Neural progenitor cell (in vitro differentiated cells): Measurements from ENCODE around the gene MPZL1. TPM values are rescaled to one million over a fixed set of nuclear protein-coding genes. Genes with fewer than 3 reads are reported as not detected.

Source experiments
- DNase-seq: peaks from one replicate; pipeline ENCODE4 v3.0.0-alpha.2; 2016; ENCODE audit warnings: low spot score
- H2AFZ ChIP-seq: fragments of 200-600 bp; sonication (generic); replicated peaks from 2 replicates; pipeline ENCODE4 v1.6.1; 2016; ENCODE audit warnings: antibody characterized with exemption
- H3F3A ChIP-seq: fragments of 200-600 bp; sonication (generic); 2 replicates; pipeline ENCODE4 v1.6.1; 2016; ENCODE audit warnings: antibody characterized with exemption, low read depth
- H3K27ac ChIP-seq: fragments of 200-600 bp; sonication (generic); 2 replicates; pipeline ENCODE4 v1.5.1; 2016; ENCODE audit warnings: mild to moderate bottlenecking
- H3K27me3 ChIP-seq: fragments of 200-600 bp; sonication (generic); 2 replicates; pipeline ENCODE4 v1.6.1; 2016; ENCODE audit warnings: mild to moderate bottlenecking, moderate library complexity
- H3K36me3 ChIP-seq: fragments of 200-600 bp; sonication (generic); 2 replicates; pipeline ENCODE4 v1.5.1; 2016
- H3K4me1 ChIP-seq: fragments of 200-600 bp; sonication (generic); 2 replicates; pipeline ENCODE4 v1.6.1; 2016; ENCODE audit warnings: mixed run types
- H3K4me2 ChIP-seq: fragments of 200-600 bp; sonication (generic); 2 replicates; pipeline ENCODE4 v1.6.1; 2016
- H3K4me3 ChIP-seq: fragments of 200-600 bp; sonication (generic); 2 replicates; pipeline ENCODE4 v1.5.1; 2016
- H3K79me2 ChIP-seq: fragments of 200-600 bp; sonication (generic); 2 replicates; pipeline ENCODE4 v1.6.1; 2016; ENCODE audit warnings: low read depth
- H3K9ac ChIP-seq: fragments of 200-600 bp; sonication (generic); 2 replicates; pipeline ENCODE4 v1.6.1; 2016
- H3K9me3 ChIP-seq: fragments of 200-600 bp; sonication (generic); 2 replicates; pipeline ENCODE4 v1.5.1; 2016; ENCODE audit warnings: low read depth
- H4K20me1 ChIP-seq: fragments of 200-600 bp; sonication (generic); 2 replicates; pipeline ENCODE4 v1.6.1; 2016; ENCODE audit warnings: low read depth
- H3K27ac Mint-ChIP-seq: 3 replicates; pipeline ENCODE4 v1.8.0; 2021; ENCODE audit warnings: mixed read lengths
- H3K27me3 Mint-ChIP-seq: 2 replicates; pipeline ENCODE4 v1.8.0; 2022; ENCODE audit warnings: low read depth, mild to moderate bottlenecking, inconsistent platforms, moderate library complexity, mixed read lengths; ENCODE audit not compliant: insufficient read depth
- H3K36me3 Mint-ChIP-seq: 3 replicates; pipeline ENCODE4 v1.8.0; 2021; ENCODE audit warnings: mixed read lengths
- H3K4me1 Mint-ChIP-seq: 3 replicates; pipeline ENCODE4 v1.8.0; 2021; ENCODE audit warnings: mixed read lengths
- H3K4me3 Mint-ChIP-seq: 3 replicates; pipeline ENCODE4 v1.8.0; 2021; ENCODE audit warnings: mild to moderate bottlenecking, moderate library complexity, mixed read lengths
- H3K9me3 Mint-ChIP-seq: 3 replicates; pipeline ENCODE4 v1.8.0; 2020; ENCODE audit warnings: mixed read lengths
- CTCF ChIP-seq: fragments of 200-600 bp; sonication (generic); IDR thresholded peaks from 2 replicates; pipeline ENCODE4 v1.5.1; 2017; ENCODE audit warnings: antibody characterized with exemption, mild to moderate bottlenecking
- EZH2 ChIP-seq: fragments of 200-600 bp; sonication (generic); IDR thresholded peaks from 2 replicates; pipeline ENCODE4 v1.6.1; 2017; ENCODE audit warnings: antibody characterized with exemption, mild to moderate bottlenecking, moderate library complexity
- EZH2phosphoT487 ChIP-seq: fragments of 200-600 bp; sonication (generic); IDR thresholded peaks from 2 replicates; pipeline ENCODE4 v1.6.1; 2017; ENCODE audit warnings: antibody characterized with exemption
- total RNA-seq: library from RNA; depleted of rRNA; stranded (reverse); fragments of >200 nt; gene quantifications from 2 replicates; pipeline ENCODE4 v1.2.3, GENCODE V29; 2015; ENCODE audit warnings: low replicate concordance

MPZL1 gene
- total RNA-seq, 1 donor from 2014 or later, result 125 TPM

- Histone ChIP-seq H3K4me1 (peaks cover 23% of the 10 kb centered on the region), H3K9me3 (no peaks in the 10 kb centered on the region), H3K79me2 (peaks cover 73% of the 10 kb centered on the region), H3K9ac (no peak overlapping the region), H4K20me1 (peaks cover 78% of the 10 kb centered on the region), H3K27ac (no peak overlapping the region), H3K4me3 (no peak overlapping the region), H3F3A (no peaks in the 10 kb centered on the region), H3K4me2 (no peak overlapping the region), H2AFZ (no peak overlapping the region), H3K27me3 (no peaks in the 10 kb centered on the region), H3K36me3 (no peaks in the 10 kb centered on the region)
- Mint-ChIP-seq H3K27ac (no peak overlapping the region), H3K9me3 (no peaks in the 10 kb centered on the region), H3K27me3 (no peaks in the 10 kb centered on the region), H3K36me3 (peaks cover 19% of the 10 kb centered on the region), H3K4me3 (no peak overlapping the region), H3K4me1 (peaks cover 21% of the 10 kb centered on the region)
- TF ChIP-seq EZH2phosphoT487 (no peak), EZH2 (no peak), CTCF (no peak)
- DNase-seq, result no peak
Observed at GRCh38 chr1:167762061-167762746, 40.4 kb downstream of the MPZL1 start.

GRCh38 chr1:167763525-167764220 is 41.9 kb downstream of the MPZL1 start:
- no peaks in the 10 kb centered on the region for H3F3A ChIP-seq
- no peaks in the 10 kb centered on the region for H3K36me3 ChIP-seq
- TF ChIP-seq EZH2phosphoT487 (no peak), CTCF (no peak), EZH2 (no peak)
- no peak overlapping the region for H2AFZ ChIP-seq
- no peak overlapping the region for H3K27ac Mint-ChIP-seq
- H3K4me1 ChIP-seq, result peaks cover 23% of the 10 kb centered on the region
- peaks cover 58% of the 10 kb centered on the region for H3K79me2 ChIP-seq
- no peak overlapping the region for H3K27ac ChIP-seq
- H3K9me3 ChIP-seq, result no peaks in the 10 kb centered on the region
- H3K9me3 Mint-ChIP-seq, result no peaks in the 10 kb centered on the region
- H3K4me3 ChIP-seq, result no peak overlapping the region
- H3K4me2 ChIP-seq, result no peak overlapping the region
- peaks cover 80% of the 10 kb centered on the region for H4K20me1 ChIP-seq
- peaks cover 30% of the 10 kb centered on the region for H3K36me3 Mint-ChIP-seq
- no peaks in the 10 kb centered on the region for H3K27me3 Mint-ChIP-seq
- DNase-seq, result no peak
- no peaks in the 10 kb centered on the region for H3K27me3 ChIP-seq
- no peak overlapping the region for H3K9ac ChIP-seq
- no peak overlapping the region for H3K4me3 Mint-ChIP-seq
- peaks cover 21% of the 10 kb centered on the region for H3K4me1 Mint-ChIP-seq

- Mint-ChIP-seq H3K4me1 (peaks cover 20% of the 10 kb centered on the region), H3K27me3 (no peaks in the 10 kb centered on the region), H3K27ac (no peak overlapping the region), H3K36me3 (peaks cover 36% of the 10 kb centered on the region), H3K4me3 (no peak overlapping the region), H3K9me3 (no peaks in the 10 kb centered on the region)
- TF ChIP-seq EZH2 (no peak), CTCF (no peak), EZH2phosphoT487 (no peak)
- Histone ChIP-seq H3K36me3 (no peaks in the 10 kb centered on the region), H3K9ac (no peak overlapping the region), H3K9me3 (no peaks in the 10 kb centered on the region), H2AFZ (no peak overlapping the region), H3K4me1 (peaks cover 19% of the 10 kb centered on the region), H3F3A (peaks cover 6% of the 10 kb centered on the region), H3K27ac (no peak overlapping the region), H3K4me3 (no peak overlapping the region), H3K27me3 (no peaks in the 10 kb centered on the region), H3K79me2 (peaks cover 48% of the 10 kb centered on the region), H4K20me1 (peaks cover 70% of the 10 kb centered on the region), H3K4me2 (no peak overlapping the region)
- DNase-seq, result no peak
Observed at GRCh38 chr1:167764458-167765330, 42.9 kb downstream of the MPZL1 start.
